ENCODE measurements around the gene PDCD4.

Gene PDCD4

GRCh38 chr10:110871298-110872084 lies at the start of gene PDCD4:
TSS of gene PDCD4 (plus strand) at chr10:110871928. CDS start at chr10:110876028, 4,100 bp downstream.
- TF ChIP-seq CTCF (IDR thresholded peaks at IDR 0.05; ENCODE audit: extremely low read depth, missing control alignments): no peak
- DNase-seq (ENCODE audit: low spot score): peak; percentile 90

- no peak for TF ChIP-seq CTCF (IDR thresholded peaks at IDR 0.05; ENCODE audit: extremely low read depth, missing control alignments)
- DNase-seq (ENCODE audit: low spot score): no peak
These were observed 49.6 kb upstream of the PDCD4 start for GRCh38 chr10:110822035-110822711.

- TF ChIP-seq CTCF (IDR thresholded peaks at IDR 0.05; ENCODE audit: extremely low read depth, missing control alignments): no peak
- DNase-seq (ENCODE audit: low spot score): no peak
These were observed 48.9 kb upstream of the PDCD4 start for GRCh38 chr10:110822712-110823311.

GRCh38 chr10:110824152-110824441 lies 47.6 kb upstream of the PDCD4 start:
- TF ChIP-seq CTCF (IDR thresholded peaks at IDR 0.05; ENCODE audit: extremely low read depth, missing control alignments): no peak
- no peak for DNase-seq (ENCODE audit: low spot score)

GRCh38 chr10:110824660-110825059 lies 47.1 kb upstream of the PDCD4 start:
- DNase-seq (ENCODE audit: low spot score): no peak
- no peak for TF ChIP-seq CTCF (IDR thresholded peaks at IDR 0.05; ENCODE audit: extremely low read depth, missing control alignments)

GRCh38 chr10:110825508-110825907 lies 46.2 kb upstream of the PDCD4 start:
- no peak for TF ChIP-seq CTCF (IDR thresholded peaks at IDR 0.05; ENCODE audit: extremely low read depth, missing control alignments)

GRCh38 chr10:110827410-110827809 lies 44.3 kb upstream of the PDCD4 start:
- DNase-seq (ENCODE audit: low spot score): no peak
- no peak for TF ChIP-seq CTCF (IDR thresholded peaks at IDR 0.05; ENCODE audit: extremely low read depth, missing control alignments)

More at GRCh38 chr10:110825508-110825907, 46.2 kb upstream of the PDCD4 start:
- no peak for DNase-seq (ENCODE audit: low spot score)

Measured in GM20000 (cell line).